Hepatocyte (in vitro differentiated cells): ENCODE data around the gene AMZ2. TPM values are rescaled to one million over a fixed set of nuclear protein-coding genes. Genes with fewer than 3 reads are reported as not detected.
"Not testable (repeated sequence)": the region's sequence is repeated elsewhere in the genome, so short reads cannot be mapped to it uniquely, and the experiment has no call there.

Experiments
- DNase-seq: peaks from one replicate; pipeline ENCODE4 v3.0.0-alpha.2; 2016; ENCODE audit warnings: low spot score
- H2AFZ ChIP-seq: fragments of 200-600 bp; sonication (generic); 2 replicates; pipeline ENCODE4 v1.6.0; 2016; ENCODE audit warnings: antibody characterized with exemption, mild to moderate bottlenecking
- H3K27ac ChIP-seq: fragments of 200-600 bp; sonication (generic); 2 replicates; pipeline ENCODE4 v1.5.1; 2016; ENCODE audit warnings: mild to moderate bottlenecking
- H3K27me3 ChIP-seq: fragments of 200-600 bp; sonication (generic); 2 replicates; pipeline ENCODE4 v1.6.1; 2016
- H3K36me3 ChIP-seq: fragments of 200-600 bp; sonication (generic); replicated peaks from 2 replicates; pipeline ENCODE4 v1.5.1; 2016; ENCODE audit warnings: low read depth; ENCODE audit not compliant: insufficient read depth
- H3K4me1 ChIP-seq: fragments of 200-600 bp; sonication (generic); 2 replicates; pipeline ENCODE4 v1.5.1; 2016; ENCODE audit warnings: mild to moderate bottlenecking, moderate library complexity; ENCODE audit not compliant: insufficient read depth
- H3K4me2 ChIP-seq: fragments of 200-600 bp; sonication (generic); 2 replicates; pipeline ENCODE4 v1.6.0; 2016
- H3K4me3 ChIP-seq: fragments of 200-600 bp; sonication (generic); 2 replicates; pipeline ENCODE4 v1.5.1; 2016; ENCODE audit warnings: mild to moderate bottlenecking
- H3K79me2 ChIP-seq: fragments of 200-600 bp; sonication (generic); 2 replicates; pipeline ENCODE4 v1.6.0; 2017; ENCODE audit warnings: mild to moderate bottlenecking
- H3K9me2 ChIP-seq: fragments of 200-600 bp; sonication (generic); replicated peaks from 2 replicates; pipeline ENCODE4 v1.6.0; 2017; ENCODE audit warnings: mild to moderate bottlenecking; ENCODE audit not compliant: insufficient read depth
- H3K9me3 ChIP-seq: fragments of 200-600 bp; sonication (generic); 2 replicates; pipeline ENCODE4 v1.5.1; 2016; ENCODE audit warnings: low read depth, mild to moderate bottlenecking
- H4K20me1 ChIP-seq: fragments of 200-600 bp; sonication (generic); 2 replicates; pipeline ENCODE4 v1.6.0; 2016; ENCODE audit warnings: mild to moderate bottlenecking; ENCODE audit not compliant: insufficient read depth, poor library complexity, severe bottlenecking
- CTCF ChIP-seq: fragments of 200-600 bp; sonication (generic); IDR thresholded peaks from 2 replicates; pipeline ENCODE4 v1.5.1; 2016; ENCODE audit warnings: antibody characterized with exemption, mild to moderate bottlenecking; ENCODE audit not compliant: poor library complexity
- EZH2 ChIP-seq: fragments of 200-600 bp; sonication (generic); IDR thresholded peaks from 2 replicates; pipeline ENCODE4 v1.6.1; 2016; ENCODE audit warnings: antibody characterized with exemption, mild to moderate bottlenecking, borderline replicate concordance
- EZH2phosphoT487 ChIP-seq: fragments of 200-600 bp; sonication (generic); IDR thresholded peaks from one replicate; pipeline ENCODE4 v1.6.1; 2018; ENCODE audit warnings: antibody characterized with exemption, mild to moderate bottlenecking, low read depth, moderate library complexity; ENCODE audit not compliant: unreplicated experiment, severe bottlenecking
- WGBS: methylation state at CpG from one replicate; pipeline ENCODE4 v1.1.6; 2016; ENCODE audit warnings: low lambda C conversion rate; ENCODE audit errors: missing lambda C conversion rate; 5-methylcytosine and 5-hydroxymethylcytosine counted together
- polyA plus RNA-seq: library from polyadenylated mRNA; unstranded; fragments of >200 nt; fragmentation: Nextera tagmentation; extraction: Ambion mirVana; gene quantifications from 2 replicates; pipeline ENCODE4 v1.2.1, GENCODE V29; 2016
- total RNA-seq: library from RNA; depleted of rRNA; stranded (reverse); fragments of >200 nt; gene quantifications from 2 replicates; pipeline ENCODE4 v1.2.3, GENCODE V29; 2014

Gene AMZ2
- total and polyA plus RNA-seq, 2 experiments from 2014 or later = 51.6 to 58.8 TPM

- 87% methylated on average over 5 of the region's 5 CpGs for WGBS
- TF ChIP-seq EZH2phosphoT487 (no peak), CTCF (no peak), EZH2 (no peak)
- Histone ChIP-seq H3K79me2 (peaks cover 13% of the 10 kb centered on the region), H2AFZ (no peak overlapping the region), H3K27ac (peak overlapping the region; percentile 90), H3K27me3 (no peaks in the 10 kb centered on the region), H3K4me2 (peak overlapping the region; percentile 89), H4K20me1 (no peaks in the 10 kb centered on the region), H3K9me2 (no peaks in the 10 kb centered on the region), H3K9me3 (no peaks in the 10 kb centered on the region), H3K4me1 (peaks cover 7% of the 10 kb centered on the region), H3K36me3 (no peaks in the 10 kb centered on the region), H3K4me3 (no peak overlapping the region)
- no peak for DNase-seq
These were observed 1.0 kb downstream of the AMZ2 start for GRCh38 chr17:68248891-68249290.

- Histone ChIP-seq H3K4me3 (no peak overlapping the region), H3K79me2 (peaks cover 13% of the 10 kb centered on the region), H3K9me2 (no peaks in the 10 kb centered on the region), H3K27ac (no peak overlapping the region), H3K4me2 (no peak overlapping the region), H3K9me3 (no peaks in the 10 kb centered on the region), H4K20me1 (no peaks in the 10 kb centered on the region), H3K4me1 (peaks cover 7% of the 10 kb centered on the region), H3K27me3 (no peaks in the 10 kb centered on the region), H3K36me3 (no peaks in the 10 kb centered on the region), H2AFZ (no peak overlapping the region)
- 92% methylated on average over 7 of the region's 7 CpGs for WGBS
- no peak for TF ChIP-seq EZH2
- no peak for TF ChIP-seq EZH2phosphoT487
- no peak for TF ChIP-seq CTCF
- DNase-seq = no peak
These were observed 1.5 kb downstream of the AMZ2 start for GRCh38 chr17:68249354-68249765.

GRCh38 chr17:68253426-68253825, 5.6 kb downstream of the AMZ2 start:
- not testable (repeated sequence) for H2AFZ ChIP-seq, H3K4me3 ChIP-seq, DNase-seq, H3K4me2 ChIP-seq, H3K36me3 ChIP-seq, H3K27ac ChIP-seq, H3K27me3 ChIP-seq, H3K4me1 ChIP-seq, H4K20me1 ChIP-seq, H3K9me2 ChIP-seq, H3K9me3 ChIP-seq
- peaks cover 11% of the 10 kb centered on the region for H3K79me2 ChIP-seq
- 92% methylated on average over 7 of the region's 7 CpGs for WGBS

GRCh38 chr17:68255151-68255550, 7.3 kb downstream of the AMZ2 start:
- Histone ChIP-seq H3K4me3 (no peak overlapping the region), H3K27me3 (no peaks in the 10 kb centered on the region), H3K79me2 (no peaks in the 10 kb centered on the region), H3K9me2 (no peaks in the 10 kb centered on the region), H3K27ac (no peak overlapping the region), H2AFZ (no peak overlapping the region), H3K36me3 (no peaks in the 10 kb centered on the region), H3K9me3 (no peaks in the 10 kb centered on the region), H4K20me1 (no peaks in the 10 kb centered on the region), H3K4me2 (no peak overlapping the region), H3K4me1 (no peaks in the 10 kb centered on the region)
- 93% methylated on average over 4 of the region's 4 CpGs for WGBS
- no peak for DNase-seq
- TF ChIP-seq EZH2 = no peak
- no peak for TF ChIP-seq CTCF
- no peak for TF ChIP-seq EZH2phosphoT487
